DOHH2 (cell line): Measurements from ENCODE around the gene LANCL2.

ENCODE experiments used
- H3F3A ChIP-seq: fragments of 200-600 bp; sonication (generic), shearing (Covaris generic); 2 replicates; pipeline ENCODE4 v1.6.0; 2016; ENCODE audit warnings: antibody characterized with exemption, mild to moderate bottlenecking; ENCODE audit not compliant: control insufficient read depth, insufficient read depth
- H3K27ac ChIP-seq: fragments of 200-600 bp; sonication (generic); 2 replicates; pipeline ENCODE4 v1.5.1; 2014; ENCODE audit warnings: low read depth, mild to moderate bottlenecking, low read length, moderate library complexity
- H3K27me3 ChIP-seq: fragments of 200-600 bp; sonication (generic); 2 replicates; pipeline ENCODE4 v1.6.1; 2014; ENCODE audit warnings: mild to moderate bottlenecking, low read length, mixed read lengths; ENCODE audit not compliant: control insufficient read depth
- H3K36me3 ChIP-seq: fragments of 200-600 bp; sonication (generic); 2 replicates; pipeline ENCODE4 v1.6.1; 2014; ENCODE audit warnings: mild to moderate bottlenecking, low read length, moderate library complexity, mixed read lengths; ENCODE audit not compliant: control insufficient read depth
- H3K4me1 ChIP-seq: fragments of 200-600 bp; sonication (generic); 2 replicates; pipeline ENCODE4 v1.6.1; 2014; ENCODE audit warnings: mild to moderate bottlenecking, low read length, mixed read lengths; ENCODE audit not compliant: control insufficient read depth
- H3K4me2 ChIP-seq: fragments of 200-600 bp; sonication (generic); 2 replicates; pipeline ENCODE4 v1.6.0; 2014; ENCODE audit warnings: mild to moderate bottlenecking, low read length, moderate library complexity
- H3K4me3 ChIP-seq: fragments of 200-600 bp; sonication (generic); 2 replicates; pipeline ENCODE4 v1.5.1; 2014; ENCODE audit warnings: mild to moderate bottlenecking, low read length, mixed read lengths
- H3K79me2 ChIP-seq: fragments of 200-600 bp; sonication (generic); 2 replicates; pipeline ENCODE4 v1.6.1; 2014; ENCODE audit warnings: mild to moderate bottlenecking, low read length, mixed read lengths; ENCODE audit not compliant: control insufficient read depth
- H3K9me2 ChIP-seq: fragments of 200-600 bp; sonication (generic); replicated peaks from 2 replicates; pipeline ENCODE4 v1.6.1; 2014; ENCODE audit warnings: mild to moderate bottlenecking, low read length, mixed read lengths; ENCODE audit not compliant: control insufficient read depth
- H3K9me3 ChIP-seq: fragments of 200-600 bp; sonication (generic); 2 replicates; pipeline ENCODE4 v1.6.1; 2014; ENCODE audit warnings: antibody characterized with exemption, low read length, mixed read lengths; ENCODE audit not compliant: control insufficient read depth, insufficient read depth
- H4K20me1 ChIP-seq: fragments of 200-600 bp; sonication (generic); 2 replicates; pipeline ENCODE4 v1.6.0; 2014; ENCODE audit warnings: low read depth, mild to moderate bottlenecking, antibody characterized with exemption, low read length, moderate library complexity; ENCODE audit not compliant: control insufficient read depth, insufficient read depth
- CTCF ChIP-seq: fragments of 200-600 bp; sonication (generic); IDR thresholded peaks from one replicate; pipeline ENCODE4 v1.5.1; 2014; ENCODE audit warnings: antibody characterized with exemption, mild to moderate bottlenecking, low read depth, low read length; ENCODE audit not compliant: poor library complexity, severe bottlenecking
- EZH2phosphoT487 ChIP-seq: fragments of 200-600 bp; sonication (generic); IDR thresholded peaks from 2 replicates; pipeline ENCODE4 v1.6.1; 2017; ENCODE audit warnings: borderline replicate concordance, mild to moderate bottlenecking, antibody characterized with exemption, low read length, moderate library complexity, mixed read lengths

LANCL2 gene

GRCh38 chr7:55410667-55411239 is 45.6 kb downstream of the LANCL2 start:
- H3K9me3 ChIP-seq = no peaks in the 10 kb centered on the region

GRCh38 chr7:55411844-55412243 is 46.7 kb downstream of the LANCL2 start:
- Histone ChIP-seq H3F3A (no peaks in the 10 kb centered on the region), H3K4me2 (no peak overlapping the region), H3K9me2 (no peaks in the 10 kb centered on the region), H3K36me3 (peaks cover 4% of the 10 kb centered on the region; the same call in 1 of the 2 replicates), H3K9me3 (no peaks in the 10 kb centered on the region), H3K4me3 (no peak overlapping the region), H3K27me3 (no peaks in the 10 kb centered on the region), H3K27ac (no peak overlapping the region), H3K79me2 (no peaks in the 10 kb centered on the region), H3K4me1 (peaks cover 9% of the 10 kb centered on the region), H4K20me1 (no peaks in the 10 kb centered on the region)
- TF ChIP-seq EZH2phosphoT487 (no peak), CTCF (no peak)

More at GRCh38 chr7:55410667-55411239, 45.6 kb downstream of the LANCL2 start:
- Histone ChIP-seq H3K36me3 (peaks cover 4% of the 10 kb centered on the region; the same call in 1 of the 2 replicates), H3F3A (no peaks in the 10 kb centered on the region), H3K27me3 (no peaks in the 10 kb centered on the region), H3K9me2 (no peaks in the 10 kb centered on the region), H4K20me1 (no peaks in the 10 kb centered on the region), H3K27ac (no peak overlapping the region), H3K79me2 (no peaks in the 10 kb centered on the region), H3K4me1 (peaks cover 9% of the 10 kb centered on the region), H3K4me3 (no peak overlapping the region), H3K4me2 (no peak overlapping the region)
- TF ChIP-seq EZH2phosphoT487 (no peak), CTCF (no peak)

DNA sequence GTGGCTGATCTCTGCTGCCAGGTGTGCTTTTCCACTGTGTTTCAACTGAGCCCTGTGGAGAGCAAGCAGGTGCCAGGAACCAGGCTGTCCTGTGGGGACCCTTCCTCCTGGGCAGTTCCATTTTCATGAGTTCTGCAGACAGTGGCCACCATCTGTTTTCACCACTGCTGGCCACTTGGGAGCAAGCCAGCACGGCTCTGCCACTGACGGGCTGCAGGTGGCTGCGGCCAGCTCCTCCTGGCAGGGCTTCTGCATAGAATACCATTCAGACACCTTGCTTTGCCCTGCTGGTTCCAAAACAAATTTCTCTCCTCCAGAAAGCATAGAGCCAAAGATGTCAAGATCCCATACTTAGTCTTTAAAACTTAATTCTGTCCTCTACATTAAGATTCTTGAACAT is 48.3 kb downstream of the LANCL2 start:
- H3K9me3 ChIP-seq = no peaks in the 10 kb centered on the region
- H3K4me2 ChIP-seq = no peak overlapping the region
- peaks cover 9% of the 10 kb centered on the region for H3K4me1 ChIP-seq

More for the DNA sequence above, 48.3 kb downstream of the LANCL2 start:
- Histone ChIP-seq H4K20me1 (no peaks in the 10 kb centered on the region), H3K79me2 (no peaks in the 10 kb centered on the region), H3K4me3 (no peak overlapping the region), H3K27ac (no peak overlapping the region), H3K27me3 (no peaks in the 10 kb centered on the region), H3F3A (no peaks in the 10 kb centered on the region), H3K9me2 (no peaks in the 10 kb centered on the region), H3K36me3 (peaks cover 4% of the 10 kb centered on the region; the same call in 1 of the 2 replicates)
- TF ChIP-seq CTCF = no peak
- no peak for TF ChIP-seq EZH2phosphoT487
